NCI-H524 (cell line): Measurements from ENCODE around the gene CIB4.
A peak's percentile ranks its signal among the peaks of the same experiment; 100 is the strongest.

ENCODE experiments used
- DNase-seq, 2 experiments: peaks; one replicate each; lab custom pipeline; 2025; lab: John Stamatoyannopoulos, UW

The CIB4 gene

DNA sequence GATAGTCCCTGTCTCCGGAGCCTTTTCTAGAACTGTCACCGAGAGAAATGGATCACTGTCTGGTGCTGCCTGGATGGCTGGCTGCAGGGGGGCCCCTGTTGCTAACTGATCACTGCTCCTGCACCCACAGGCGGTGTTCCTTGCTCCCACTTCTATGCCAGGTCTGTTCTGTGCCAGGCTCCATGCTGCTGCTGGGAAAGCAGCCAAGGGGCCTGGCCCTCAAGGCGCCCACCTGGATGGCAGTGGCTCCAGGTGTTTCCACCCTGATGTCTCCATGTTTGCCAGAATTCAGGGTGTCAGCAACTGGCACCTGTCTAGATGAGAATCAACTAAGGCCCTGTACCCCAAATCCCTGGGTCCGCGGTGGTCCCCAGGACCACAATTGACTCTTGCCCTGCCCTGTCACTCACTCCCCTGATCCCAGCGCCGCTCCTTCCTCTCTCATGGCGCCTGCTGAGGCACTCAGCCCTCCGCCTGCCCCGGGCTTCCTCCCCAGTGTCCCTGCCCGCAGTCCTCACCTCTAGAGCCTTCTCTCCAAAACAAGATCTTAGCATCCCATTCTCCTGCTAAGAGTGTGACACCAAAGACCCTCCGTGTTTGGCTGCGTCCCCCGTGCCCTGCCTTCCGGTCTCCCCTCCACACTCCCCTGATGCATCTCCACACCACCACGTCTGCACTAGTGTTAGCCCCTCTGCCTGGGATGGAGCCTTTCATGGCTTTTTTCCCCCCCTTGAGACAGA, 90.7 kb downstream of the CIB4 start:
- no peak for DNase-seq

- DNase-seq = no peak
These were observed 98.3 kb downstream of the CIB4 start for GRCh38 chr2:26542676-26543505.

DNA sequence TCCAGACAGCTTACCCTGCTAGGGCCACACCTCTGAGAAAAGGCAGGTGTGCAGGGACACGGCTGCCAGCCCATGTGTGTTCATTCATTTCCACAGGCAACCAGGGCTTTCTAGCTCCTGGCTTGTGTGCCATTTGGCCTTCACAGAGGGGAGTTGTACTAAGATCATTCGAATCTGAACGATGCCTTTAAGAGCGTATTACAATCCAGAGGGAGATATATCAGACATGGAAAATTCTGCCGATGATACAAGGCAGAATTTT, 99.0 kb downstream of the CIB4 start:
- DNase-seq = no peak

DNA sequence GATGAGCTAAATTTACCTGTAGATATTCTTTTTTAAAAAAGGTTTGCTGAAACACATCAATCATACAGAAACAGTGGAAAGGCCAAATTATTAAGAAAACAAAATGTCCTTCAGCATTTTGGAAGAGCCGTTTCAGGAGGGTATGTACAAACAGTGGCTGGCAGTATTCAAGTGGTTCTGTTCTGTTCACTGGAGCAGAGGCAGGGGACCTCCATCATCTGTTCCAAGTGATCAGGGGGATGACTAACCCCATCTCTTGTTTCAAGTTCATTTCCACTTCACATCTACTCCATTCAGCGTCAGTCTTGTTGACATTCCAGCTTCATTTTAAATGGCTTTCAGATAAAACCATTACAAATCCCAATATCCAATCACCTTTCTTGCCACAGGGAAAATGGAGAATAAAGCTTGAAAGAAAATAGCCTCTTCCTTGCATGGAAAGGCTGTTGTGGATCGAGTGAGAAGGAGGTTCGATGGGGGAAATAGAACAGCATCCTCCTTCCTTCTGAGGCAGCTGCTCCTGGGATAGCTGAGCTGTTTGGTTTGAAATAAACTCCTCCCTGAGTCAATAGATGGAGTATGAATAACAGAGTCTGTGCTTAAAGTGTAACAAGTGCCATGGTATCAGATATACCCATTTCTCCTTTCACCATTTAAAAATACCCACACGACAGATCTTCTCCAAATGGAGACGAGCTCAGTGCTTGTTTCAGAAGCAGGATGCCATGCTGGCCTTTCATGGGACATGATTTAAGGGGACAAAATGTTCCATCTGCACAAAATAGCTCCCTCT, 99.6 kb downstream of the CIB4 start:
- peak in 1 of 2 experiments; percentile 23 for DNase-seq

GRCh38 chr2:26540961-26541360, 100.2 kb downstream of the CIB4 start:
- DNase-seq = no peak

DNA sequence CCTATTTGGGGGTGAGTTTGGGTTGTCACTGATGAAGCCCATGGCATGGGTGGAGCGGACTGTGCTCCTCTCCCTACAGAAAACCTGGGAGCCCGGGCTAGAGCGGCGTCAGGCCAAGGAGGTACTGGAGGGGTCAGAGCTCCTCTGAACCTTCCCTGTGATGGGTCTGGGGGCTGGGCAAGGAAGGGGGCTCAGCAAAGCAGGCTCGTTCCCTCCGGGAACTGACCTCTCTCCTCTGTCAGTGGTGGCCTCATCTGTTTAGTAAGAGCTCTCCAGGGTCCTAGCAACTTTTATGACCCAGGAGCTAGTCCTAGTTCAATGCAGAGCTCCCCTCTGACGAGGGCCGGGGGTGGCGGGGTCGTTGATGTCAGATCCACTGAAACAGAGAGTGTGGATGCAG, 100.9 kb downstream of the CIB4 start:
- no peak for DNase-seq

GRCh38 chr2:26537826-26538475, 103.2 kb downstream of the CIB4 start:
- no peak for DNase-seq

DNA sequence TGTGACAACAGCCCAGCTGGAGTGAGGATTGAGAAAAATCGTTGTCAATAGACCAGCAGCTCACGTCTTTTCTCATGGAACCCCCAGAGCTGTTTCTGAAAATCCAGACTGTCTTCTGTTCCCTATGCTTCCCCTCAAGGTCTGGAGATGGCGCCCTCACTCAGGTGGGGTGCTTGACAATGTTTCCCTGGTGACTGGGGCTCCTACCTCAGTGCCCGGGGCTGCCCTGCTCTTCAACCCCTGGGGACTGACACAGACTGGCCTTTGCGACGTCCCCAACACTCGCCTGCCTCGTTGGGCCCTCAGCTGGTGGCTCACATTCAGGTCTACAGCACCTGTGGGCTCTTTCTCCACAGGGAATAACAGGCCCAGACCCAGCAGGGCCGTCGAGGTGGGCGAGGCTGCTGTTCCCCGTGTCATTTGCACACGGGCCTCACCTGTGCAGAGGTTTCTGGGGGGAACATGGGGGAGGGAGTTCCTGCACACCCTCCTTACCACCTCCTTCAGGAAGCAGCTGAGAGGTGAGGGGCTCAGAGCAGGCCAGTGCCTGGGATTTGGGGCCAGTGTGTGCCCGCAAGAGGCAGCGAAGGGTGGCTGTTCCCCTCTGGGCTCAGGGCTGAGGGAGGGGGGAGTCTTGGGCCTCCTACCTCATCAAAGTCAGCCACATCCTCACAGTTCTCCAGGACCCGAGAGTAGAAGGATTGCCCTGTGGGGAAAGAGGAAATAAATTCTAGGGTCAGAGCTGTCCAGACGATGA, 103.9 kb downstream of the CIB4 start:
- no peak for DNase-seq

- peak in 1 of 2 experiments; percentile 38 for DNase-seq
These were observed 104.6 kb downstream of the CIB4 start for GRCh38 chr2:26536371-26537068.

DNA sequence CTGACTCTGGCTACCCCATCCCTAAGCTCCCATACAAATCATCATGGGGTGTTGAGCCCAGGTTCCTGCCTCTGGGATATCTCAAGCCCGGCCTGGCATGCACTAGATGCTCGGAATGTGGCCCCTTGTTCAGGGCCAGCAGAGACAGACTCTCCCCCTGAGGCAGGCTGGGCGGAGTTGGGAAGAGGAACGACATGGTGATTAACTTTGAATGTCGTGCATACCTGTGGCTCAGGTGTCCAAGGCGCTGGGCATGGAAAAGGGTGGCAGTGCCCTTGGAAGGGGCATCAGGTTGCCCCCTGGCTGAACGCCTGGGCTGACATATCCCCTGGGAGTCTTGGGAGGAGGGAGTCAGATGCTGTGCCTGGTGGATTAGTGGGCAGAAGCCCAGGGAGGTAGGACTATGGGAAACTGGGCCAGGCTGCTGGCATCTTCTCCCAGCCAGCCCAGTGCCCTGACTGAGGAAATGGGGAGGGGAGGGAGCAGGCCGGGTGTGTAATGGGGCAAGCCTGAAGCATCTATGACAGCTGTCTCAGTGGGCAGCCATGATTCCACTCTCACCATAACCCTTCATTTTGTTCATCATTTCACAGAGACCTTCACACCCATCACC, 105.4 kb downstream of the CIB4 start:
- no peak for DNase-seq

GRCh38 chr2:26534865-26535662, 106.1 kb downstream of the CIB4 start:
- DNase-seq = no peak

DNA sequence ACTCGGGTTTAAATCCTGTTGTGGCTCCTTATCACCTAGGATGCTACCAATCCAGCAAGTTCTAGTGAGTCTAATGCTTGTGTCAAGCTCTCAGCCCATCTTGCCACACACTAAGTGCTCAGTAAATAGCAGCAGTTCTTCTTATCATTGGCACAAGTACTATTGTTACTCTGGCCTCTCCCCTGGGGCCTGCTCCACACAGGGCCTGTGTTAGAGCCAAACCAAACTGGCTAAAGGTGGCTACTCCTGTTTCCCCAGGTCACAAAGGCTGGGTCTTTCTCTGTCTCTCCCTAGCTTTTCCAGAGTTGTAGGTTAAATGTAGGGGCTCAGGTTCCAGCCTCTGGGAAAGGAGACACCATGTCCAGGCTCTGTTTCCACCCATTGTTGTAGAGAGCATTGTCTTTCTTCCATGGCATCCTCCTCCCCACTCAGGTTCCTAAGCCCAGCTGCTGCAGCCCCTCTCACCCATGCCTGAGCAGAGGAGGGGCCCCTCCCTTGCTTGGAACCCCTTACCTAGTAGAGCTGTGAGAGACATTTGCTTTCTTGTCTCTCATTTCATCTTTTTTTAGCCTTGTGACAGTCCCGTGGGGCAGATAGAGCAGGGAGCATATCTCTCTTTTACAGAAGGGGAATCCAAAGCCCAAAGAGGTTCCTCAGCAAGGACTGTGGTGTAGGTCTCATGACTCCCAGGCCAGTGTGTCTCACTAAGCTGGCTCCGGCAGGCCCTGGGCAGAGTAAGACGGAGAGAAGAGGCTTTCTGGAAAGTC, 106.9 kb downstream of the CIB4 start:
- no peak for DNase-seq

GRCh38 chr2:26533661-26534060, 107.5 kb downstream of the CIB4 start:
- no peak for DNase-seq

DNA sequence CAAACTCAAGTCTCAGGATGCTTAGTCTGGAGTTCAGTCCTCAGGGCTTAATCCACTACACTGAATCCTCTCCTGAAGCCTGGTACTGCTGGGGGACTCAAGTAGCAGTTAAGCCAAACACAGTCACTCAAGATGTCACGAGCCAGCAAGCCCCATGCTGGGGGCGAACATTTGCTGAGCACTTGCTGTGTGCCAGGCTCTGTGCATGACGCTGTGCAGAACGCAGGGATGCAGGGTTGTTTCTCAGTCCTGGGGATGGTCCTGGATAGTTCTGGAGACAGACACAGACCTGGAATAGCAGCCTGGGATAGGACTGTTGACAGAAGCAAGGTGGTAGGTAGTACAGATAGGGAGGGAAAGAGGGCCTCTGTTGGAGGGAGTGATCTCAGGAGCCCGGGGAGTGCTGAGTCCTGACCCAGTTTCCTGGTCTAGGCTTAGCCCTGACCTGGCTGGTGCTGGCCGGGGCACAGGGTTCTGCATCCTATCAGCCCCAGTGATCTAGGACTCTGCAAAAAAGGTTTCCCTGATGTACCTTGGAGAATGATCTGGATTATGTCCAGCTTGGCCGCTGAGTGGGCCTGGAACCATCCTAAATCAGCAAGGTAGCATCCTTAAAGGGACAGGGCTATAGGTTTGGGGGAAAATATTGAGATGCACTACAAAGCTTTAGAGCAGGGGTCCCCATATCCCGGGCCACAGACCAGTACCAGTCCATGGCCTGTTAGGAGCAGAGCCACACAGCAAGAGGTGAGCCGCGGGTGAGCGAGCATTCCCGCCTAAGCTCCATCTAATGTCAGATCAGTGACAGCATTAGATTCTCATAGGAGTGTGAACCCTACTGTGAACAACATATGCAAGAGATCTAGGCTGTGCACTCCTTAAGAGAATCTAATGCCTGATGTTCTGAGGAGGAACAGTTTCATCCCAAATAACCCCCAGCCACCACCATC, 108.6 kb downstream of the CIB4 start:
- no peak for DNase-seq
